ENCODE data around the gene GSKIP.

Gene GSKIP

DNA sequence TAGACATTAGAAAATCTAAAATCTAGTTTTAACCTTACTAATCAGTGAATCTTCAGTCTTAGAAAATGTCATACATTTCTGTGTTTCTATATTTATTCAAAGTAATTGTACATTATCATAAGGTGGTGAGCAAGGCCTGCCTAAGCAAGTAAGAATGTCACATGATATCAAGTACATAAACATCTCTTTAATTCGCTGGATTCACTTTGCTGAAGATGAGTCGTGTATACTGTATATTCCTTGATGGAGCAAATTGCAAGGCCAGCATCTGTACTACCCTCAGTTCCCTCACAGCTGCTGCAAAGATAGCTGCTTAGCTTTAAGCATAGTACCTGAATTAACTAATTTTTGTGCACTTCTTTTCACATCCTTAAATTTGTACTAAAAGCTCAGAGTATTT is 20.1 kb downstream of the GSKIP start:
- no peak for DNase-seq

DNA sequence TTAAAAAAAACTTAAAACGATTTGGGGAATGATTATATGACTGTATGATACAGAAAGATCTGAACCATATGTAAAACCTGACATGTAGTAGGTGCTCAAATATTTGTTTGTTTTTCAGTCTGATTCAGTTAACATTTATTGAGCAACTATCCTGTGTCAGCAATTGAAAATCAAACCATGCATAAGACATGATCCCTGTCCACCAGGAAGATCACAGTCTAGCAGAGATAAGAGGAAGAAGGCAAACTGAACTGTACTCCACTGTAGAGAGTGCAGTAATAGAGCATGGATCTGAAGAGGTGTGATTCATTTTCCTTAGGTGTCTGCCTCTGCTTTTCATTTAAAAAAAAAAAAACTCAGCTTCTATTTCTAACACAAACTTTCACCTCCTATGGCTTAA is 20.7 kb downstream of the GSKIP start:
- no peak for DNase-seq

DNA sequence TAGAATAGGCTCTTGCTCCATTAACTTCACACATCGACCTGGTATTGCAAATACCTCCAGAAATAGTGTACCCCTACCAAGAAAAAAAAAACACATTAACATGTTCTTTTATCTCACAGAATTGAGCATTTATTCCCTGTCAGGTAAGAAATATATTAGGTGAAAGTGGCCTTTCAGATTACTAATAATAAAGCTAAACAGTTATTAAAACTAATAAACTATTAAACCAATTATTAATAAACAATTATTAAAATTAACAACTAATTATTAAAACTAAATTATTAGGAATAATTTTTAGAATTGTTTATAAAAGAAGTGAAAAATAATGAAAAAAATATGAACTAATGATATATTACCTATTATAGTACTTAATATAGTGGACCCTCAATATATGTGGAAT is 21.4 kb downstream of the GSKIP start:
- DNase-seq = no peak

DNA sequence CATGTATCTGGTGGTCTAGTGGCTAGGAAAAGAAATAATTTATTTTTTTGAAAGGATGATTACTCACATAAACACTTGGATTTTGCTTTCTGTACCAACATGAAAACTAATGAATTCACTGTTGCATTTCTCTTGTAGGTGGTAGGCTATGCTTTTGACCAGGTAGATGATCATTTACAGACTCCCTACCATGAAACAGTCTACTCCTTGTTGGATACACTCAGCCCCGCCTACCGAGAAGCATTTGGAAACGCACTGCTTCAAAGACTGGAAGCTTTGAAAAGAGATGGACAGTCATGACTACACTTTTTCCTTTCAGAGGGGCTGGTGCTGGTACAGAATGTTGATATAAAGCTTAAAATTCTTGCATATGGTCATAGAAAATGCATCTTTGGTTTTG is 22.1 kb downstream of the GSKIP start:
- DNase-seq = no peak

DNA sequence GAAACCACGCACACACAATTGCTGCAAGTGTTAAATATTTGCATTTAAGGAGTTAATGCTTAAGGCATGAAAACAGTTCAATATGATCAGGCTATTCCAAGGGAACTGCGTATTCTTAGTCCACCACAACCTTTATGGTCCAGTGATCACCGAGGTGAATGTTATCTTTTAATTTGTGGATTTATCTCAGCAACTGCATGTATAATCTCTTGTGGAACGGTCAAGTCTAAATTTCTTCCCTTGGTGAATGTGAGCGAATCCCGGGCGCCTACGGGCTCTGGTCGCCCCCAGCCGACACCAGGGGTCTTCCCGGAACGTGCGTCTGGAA is 27.6 kb downstream of the GSKIP start:
- DNase-seq = no peak

DNA sequence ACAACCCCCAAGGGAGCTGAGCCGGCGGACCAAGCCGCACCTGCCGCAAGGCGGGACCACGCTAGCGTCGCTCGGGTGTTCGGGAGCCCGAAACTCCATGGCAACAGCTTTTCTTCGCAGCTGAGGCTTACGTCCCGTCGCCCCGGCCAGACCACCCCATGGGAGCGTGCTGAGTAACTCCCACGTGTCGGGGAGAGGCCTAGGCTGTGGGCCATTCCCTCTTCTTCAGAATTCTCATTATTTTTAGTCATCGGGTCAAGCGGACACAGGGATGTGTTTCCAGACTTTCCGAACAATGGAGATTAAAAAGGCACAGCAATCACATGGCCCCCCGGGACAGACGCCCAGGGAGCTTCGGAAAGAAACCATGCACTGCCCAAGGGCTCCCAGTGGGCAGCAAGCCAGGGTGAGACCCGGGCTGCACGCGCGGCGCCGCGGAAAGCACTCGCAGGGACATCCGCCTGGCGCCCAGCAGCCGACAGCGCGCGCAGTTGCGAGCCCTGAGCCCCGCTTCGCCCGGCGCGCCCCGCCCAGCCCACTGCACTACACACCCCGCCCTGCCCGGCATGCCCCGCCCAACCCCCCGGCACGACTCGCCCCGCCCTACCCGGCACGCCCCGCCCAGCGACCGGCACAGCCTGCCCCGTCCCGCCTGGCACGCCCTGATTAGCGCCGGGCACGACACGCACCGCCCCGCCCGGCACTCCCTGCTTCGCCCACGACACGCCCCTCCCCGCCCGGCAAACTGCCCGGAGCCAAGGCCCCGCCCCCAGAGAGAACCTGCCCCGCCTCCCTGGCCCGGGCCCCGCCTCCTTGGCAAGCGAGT is 28.2 kb downstream of the GSKIP start:
- peak; percentile 97 for DNase-seq

DNA sequence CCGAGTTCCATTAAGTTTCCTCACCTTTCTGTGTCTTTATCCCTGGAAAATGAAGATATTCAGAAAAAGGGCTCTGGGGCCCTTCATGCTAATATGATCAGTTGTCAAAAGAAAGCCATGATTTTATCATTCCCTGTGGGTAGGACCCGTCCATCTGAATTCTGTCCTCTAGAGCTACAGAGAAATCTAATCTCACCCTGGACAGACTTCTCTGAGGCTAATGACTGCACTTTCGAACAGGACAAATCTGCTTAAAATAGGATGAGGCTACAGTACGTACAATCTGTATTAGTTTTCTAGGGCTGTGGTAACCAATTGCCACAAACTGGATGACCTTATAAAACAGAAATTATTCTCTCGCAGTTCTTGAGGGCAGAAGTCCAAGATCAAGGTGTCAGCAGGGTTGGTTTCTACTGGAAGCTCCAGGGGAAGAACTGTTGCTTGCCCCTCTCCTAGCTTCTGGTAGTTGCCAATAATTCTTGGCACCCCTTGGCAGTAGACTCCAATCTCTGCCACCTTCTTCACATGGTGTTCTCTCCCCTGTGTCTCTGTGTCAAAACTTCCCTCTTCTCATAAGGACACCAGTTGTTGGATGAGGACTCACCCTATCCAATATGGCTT is 29.9 kb downstream of the GSKIP start:
- peak; percentile 2 for DNase-seq

DNA sequence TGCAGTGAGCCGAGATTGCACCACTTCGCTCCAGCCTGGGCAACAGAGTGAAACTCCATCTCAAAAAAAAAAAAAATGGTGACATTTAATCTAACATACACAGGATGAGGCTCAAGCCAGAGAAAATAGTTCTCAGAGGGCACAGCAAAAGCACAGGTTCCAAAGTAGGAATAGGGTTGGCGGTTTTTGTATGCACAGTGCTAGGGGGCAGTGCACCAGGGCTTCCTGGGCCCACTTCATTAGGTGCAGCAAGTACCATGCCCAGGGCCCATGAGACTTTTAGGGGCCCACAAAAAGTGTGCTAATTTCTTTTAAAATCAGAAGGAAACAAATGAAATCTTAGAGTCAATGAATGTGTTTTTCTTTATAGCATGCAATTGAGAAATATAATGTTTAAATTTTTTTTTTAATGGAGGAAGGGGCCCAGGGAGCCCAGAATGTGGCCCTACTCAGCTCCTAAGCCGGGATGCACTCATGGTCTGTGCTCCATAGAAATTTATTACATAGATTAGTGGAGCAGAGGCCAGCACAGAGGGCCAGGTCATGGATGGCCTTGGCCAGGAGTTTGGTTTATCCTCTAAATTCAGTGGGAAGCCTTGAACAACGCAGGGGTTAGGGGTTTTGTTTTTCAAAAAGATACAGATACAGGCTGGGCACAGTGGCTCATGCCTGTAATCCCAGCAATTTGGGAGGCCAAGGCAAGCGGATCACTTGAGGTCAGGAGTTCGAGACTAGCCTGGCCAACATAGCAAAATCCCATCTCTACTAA is 30.9 kb downstream of the GSKIP start:
- no peak for DNase-seq

DNA sequence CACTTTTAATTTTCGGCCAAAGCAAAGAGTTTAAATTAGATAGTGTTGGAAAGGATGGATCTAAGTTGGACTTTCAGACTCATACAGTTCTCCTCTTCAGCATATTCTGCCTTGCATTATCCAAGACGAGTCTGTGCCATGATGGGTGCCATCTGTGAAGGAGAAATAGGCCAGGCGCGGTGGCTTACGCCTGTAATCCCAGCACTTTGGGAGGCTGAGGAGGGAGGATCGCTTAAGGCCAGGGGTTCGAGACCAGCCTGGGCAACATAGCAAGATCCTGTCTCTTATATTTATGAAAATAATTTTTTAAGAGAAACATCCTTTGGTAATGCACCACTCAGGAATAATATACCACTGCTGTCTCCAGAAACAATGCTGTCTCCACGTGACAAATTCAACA is 35.1 kb downstream of the GSKIP start:
- no peak for DNase-seq

DNA sequence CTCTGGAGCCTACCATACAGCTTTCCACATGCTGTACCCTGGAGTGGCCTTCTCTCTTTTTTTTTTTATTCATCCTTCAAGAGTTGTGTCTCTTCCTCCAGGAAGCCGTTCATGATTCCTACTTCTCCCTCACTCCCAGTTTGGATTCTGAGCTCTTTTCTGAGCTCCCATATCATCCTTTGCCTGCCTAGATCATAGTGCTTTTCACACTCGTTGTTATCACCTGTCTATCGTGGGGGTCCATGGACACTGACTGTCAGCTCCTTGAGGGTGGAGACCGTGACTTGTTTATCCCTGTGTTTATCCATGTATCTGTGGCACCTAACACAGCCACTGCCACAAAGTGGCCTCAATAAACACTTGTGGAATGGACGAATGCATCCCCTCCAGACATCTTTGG is 35.6 kb downstream of the GSKIP start:
- DNase-seq = no peak

DNA sequence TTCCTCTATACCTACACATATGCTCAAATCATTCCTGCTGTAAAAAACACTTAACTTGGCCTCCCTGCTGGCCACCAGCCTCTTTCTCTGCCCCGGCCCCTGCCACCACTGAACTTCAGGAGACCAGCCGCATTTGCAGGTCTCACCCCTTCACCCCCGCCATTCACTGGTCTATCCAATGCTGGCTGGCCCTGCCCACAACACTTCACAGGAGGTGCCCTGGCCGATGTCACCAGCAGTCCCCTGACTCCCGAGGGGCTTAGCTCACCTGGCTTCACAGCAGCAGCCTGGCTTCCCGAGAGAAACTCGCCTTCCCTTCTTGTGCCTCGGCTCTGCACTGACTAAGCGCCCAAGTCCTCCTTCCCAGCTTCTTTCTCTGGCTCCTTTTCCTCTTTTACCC is 36.1 kb downstream of the GSKIP start:
- DNase-seq = no peak

DNA sequence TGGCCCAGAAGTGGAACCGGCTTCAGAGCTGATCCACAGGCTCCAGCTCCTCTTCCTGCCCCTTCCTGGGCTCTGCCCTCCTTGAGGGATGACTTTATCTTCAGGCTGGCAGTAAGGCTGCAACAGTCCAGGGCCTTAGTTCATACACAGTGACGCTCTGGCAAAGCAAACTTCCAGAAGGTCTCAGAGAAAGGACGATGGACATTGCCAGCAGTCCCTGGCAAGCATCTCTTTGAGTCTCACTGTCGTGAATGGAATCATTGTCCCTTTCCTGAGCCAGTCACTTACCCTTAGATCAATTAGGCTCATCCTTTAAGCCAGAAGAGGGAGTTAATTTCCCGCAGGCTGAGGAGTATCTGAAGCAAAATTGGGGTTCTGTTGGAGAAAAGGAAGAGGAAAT is 37.2 kb downstream of the GSKIP start:
- DNase-seq = no peak

DNA sequence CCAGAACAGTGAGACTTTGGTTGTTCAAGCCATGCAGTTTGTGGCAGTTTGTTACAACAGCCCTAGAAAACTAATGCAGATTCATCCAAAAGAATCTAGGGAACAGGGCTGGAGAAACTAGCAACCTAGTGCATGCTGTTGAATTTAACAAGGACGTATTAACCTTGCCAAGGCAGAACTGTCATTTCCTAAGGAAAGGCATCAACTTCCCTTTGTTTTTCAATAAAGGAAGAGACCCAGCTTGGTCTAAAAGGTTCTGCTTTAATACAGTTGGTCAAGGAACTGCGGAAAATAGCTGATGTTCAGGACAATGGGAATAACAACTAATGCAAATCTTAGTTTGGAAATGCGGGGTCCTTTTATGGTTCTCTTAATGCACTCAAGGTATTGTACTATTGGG is 40.1 kb downstream of the GSKIP start:
- DNase-seq = no peak

DNA sequence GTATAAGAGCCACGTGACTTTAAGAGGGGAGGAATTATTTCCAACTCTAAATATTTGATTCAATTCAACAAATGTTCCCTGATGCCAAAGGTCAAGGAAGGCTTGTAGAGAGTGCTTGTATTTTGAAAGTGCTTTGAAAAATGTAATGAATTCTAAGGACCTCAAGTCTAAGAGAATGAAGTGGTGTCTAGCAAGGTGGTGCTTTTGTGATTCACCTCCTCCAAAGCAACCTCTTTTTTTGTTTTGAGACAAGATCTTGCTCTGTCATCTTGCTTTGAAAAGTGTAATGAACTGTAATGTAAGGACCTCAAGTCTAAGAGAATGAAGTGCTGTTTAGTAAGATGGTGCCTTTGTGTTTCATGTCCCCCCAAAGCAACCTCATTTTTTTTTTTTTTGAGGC is 42.4 kb downstream of the GSKIP start:
- DNase-seq = no peak

DNA sequence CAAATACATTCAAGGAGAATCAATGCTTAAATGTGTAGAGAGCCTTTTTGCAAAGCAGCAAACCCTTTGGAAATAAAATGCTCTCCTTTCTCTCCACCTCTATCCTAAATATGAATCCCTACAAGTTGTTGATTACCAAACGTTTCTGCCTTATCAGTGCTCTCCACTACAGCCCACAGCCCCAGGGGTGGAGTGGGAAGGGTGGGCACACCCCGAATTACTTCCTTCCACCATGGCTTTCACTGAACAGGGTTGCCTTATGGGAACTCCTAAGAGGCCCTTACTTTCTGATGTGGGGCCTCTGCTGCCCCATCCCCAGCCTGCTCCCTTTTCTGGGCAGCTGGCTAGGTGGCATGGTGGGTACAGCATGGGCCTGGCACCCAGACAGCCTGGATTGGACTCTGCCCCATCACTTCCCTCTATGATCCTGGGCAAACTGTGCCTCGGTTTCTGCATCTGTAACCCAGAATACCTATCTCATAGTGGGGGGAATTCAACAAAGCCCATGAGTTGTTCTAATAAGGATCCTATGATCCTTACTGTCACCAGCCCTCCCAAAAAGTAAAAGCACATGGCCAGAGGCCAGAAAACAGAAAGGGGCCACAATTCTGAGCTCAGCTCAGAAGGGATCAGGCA is 44.7 kb downstream of the GSKIP start:
- no peak for DNase-seq

DNA sequence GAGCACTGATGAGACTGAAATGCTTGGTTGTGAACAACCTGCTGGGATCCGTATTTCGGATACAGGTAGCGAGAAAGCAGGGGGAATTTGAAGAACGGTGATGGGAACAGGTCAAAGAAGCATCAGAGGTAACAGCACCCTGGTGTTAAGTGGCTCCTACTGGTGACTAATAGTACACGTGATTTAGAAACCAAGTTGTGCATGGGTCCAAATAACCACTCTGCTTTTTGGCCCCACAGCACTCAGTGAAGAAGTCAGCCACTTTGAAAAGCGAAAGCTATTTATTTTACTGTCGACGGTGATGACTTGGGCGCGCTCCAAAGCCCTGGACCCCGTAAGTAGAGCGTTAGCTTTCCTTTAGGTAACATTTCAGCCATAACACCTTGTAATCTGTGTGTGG is 45.3 kb downstream of the GSKIP start:
- DNase-seq = no peak

DNA sequence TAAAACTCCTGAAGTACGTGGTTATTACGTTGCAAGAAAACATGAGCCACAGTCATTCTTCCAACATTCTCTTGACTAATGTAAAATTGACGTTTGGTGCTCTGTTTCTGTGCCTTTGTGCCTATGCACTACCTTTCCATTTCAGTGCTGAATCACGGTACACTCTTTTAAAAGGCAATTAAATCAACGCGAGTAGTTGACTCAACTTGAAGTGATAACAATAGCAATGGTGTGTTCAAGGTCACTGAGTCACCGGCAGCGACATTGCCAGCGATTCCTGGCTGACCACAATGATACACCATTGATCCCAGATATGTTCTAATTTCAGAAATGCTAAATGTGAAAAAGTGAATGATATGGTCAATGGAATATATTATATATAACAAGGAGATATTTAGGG is 46.4 kb downstream of the GSKIP start:
- no peak for DNase-seq

DNA sequence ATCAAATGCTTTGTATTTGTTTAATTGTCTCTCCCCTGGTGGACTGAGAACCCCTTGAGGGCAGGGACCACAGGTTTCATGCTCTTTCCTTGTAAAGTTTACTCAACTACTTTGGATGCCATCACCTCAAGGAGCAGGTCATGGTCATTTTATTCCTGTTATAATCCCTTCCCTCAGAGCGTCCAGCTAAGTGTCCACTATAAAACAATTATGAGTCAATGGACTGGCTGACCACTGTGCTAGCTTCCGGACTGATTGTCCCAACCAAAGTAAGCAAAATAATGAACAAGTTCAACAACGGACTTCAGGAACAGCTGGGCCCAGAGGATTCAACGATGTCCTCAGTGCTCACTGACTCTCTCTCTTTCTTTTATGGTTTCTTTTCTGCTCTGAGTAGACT is 46.8 kb downstream of the GSKIP start:
- no peak for DNase-seq

DNA sequence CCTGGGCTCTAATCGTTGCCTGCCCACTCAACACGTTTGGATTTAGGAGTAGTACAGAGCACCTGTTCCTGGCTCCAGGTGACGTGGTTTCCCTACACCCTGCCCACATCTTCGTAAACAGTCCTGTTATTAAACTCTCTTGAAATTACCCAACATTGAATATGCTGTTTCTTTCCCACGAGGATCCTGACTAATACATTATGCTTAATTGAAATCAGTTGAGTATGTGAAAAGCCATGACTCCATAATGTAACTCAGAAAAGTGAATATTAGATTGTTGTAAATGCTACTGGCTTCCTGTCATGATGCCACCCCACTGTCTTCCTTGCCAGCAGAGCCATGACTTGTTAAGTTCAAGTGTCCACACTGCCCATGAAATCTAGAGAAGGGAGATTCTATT is 50.2 kb downstream of the GSKIP start:
- no peak for DNase-seq

DNA sequence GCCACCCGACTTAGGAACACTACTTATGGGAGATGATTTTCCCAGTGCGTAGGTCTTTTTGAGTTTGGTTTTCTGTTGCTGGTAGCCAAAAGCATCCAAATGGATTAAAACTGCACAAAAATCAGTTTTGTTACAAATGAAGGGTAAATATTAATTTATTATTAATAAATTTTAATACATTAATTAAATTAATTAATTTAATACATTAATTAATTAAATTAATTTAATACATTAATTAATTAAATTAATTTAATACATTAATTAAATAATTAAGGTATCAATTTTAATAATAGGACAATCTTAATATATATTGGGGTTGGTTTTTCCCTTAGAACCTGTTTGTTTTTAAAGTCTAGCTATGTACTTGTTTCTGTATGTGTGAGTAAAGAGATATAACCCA is 52.2 kb downstream of the GSKIP start:
- no peak for DNase-seq

DNA sequence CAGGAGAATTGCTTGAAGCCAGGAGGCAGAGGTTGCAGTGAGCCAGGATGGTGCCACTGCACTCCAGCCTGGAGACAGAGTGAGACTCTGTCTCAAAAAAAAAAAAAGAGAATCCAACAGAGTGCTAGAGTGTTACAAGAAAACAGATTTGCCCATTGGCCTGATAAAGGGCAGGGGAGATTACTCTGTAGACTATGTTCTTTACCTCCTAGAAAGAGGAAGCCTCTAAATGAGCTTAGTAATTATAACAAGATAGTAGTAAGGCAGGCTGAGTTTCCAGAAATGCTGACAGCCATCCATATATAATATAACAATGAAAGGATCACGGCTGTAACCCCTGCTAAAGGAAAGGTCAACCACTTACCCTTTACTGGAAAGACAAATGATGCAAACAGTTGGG is 53.0 kb downstream of the GSKIP start:
- no peak for DNase-seq

DNA sequence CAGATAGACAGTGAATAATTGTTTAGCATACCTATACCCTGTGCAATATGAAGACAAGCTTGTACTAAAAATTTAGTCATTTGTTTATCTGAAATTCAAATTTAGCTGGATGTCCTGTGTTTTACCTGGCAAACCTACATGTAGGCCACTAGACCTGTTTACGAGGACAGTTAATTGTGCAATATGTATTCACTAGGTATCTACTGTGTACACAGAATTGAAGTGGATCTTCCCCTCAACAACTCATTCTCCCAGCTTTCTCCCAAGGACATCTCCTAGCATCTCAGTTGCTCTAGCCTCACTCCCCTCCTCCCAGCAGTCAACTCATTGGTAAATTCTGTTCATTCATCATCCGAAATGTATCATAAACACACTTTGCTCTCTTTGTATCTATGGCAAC is 53.9 kb downstream of the GSKIP start:
- DNase-seq = no peak

DNA sequence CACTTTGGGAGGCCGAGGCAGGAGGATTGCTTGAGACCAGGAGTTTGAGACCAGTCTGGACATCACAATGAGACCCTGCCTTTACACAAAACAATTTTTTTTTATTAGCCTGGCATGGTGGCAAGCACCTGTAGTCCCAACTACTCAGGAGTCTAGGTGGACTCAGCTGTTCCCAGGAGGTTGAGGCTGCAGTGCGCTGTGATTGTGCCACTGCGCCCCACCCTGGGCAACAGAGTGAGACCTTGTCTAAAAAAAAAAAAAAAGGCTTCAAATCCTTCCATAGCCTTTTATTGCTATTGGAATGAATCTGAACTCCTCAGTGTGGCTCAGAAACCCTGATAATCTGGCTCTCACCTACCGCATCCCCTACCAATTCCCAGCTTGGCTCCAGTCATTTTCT is 54.7 kb downstream of the GSKIP start:
- DNase-seq = no peak

DNA sequence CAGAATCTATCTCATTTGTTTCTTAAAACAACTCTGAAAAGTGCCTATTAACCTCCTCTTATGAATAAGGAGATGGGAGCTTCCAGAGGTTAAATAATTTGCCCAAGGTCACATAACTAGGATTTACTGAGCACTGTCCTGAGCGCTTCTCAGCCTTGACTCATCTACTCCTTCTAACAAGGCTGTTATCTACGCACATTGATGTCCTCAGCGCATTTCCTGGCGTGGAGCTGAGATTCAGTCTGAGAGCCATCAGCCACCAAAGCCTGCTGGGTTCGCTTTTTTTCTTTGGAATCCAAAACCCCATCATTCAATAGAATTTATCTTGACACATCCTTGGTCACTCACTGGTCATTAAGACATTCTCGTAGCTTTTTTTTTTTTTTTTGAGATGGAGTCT is 57.9 kb downstream of the GSKIP start:
- no peak for DNase-seq

All from eye (tissue), 1 donor.